ENCODE data around the gene BANP. TPM values are rescaled to one million over a fixed set of nuclear protein-coding genes. Genes with fewer than 3 reads are reported as not detected.
A peak's percentile ranks its signal among the peaks of the same experiment; 100 is the strongest.

The BANP gene
- total and polyA plus RNA-seq, 12 donors = 10.4 to 29.8 (median 21.7) TPM

- no peaks in the 10 kb centered on the region for H3K27me3 ChIP-seq
- 90 to 96% (median 95%) methylated on average over 29 to 30 of the region's 30 CpGs for WGBS, 4 donors
- H3K9me3 ChIP-seq (replicated peaks in 1 of 3) = no peaks in the 10 kb centered on the region
- H3K4me1 ChIP-seq (replicated peaks in 1 of 2) = no peaks in the 10 kb centered on the region
- DNase-seq = no peak
- intact Hi-C loops (cut with DNase I) = no loop called here
- H3K36me3 ChIP-seq (replicated peaks in 1 of 2) = peaks cover 0 to 6% of the 10 kb centered on the region in 2 donors
- H3K27ac ChIP-seq = no peak overlapping the region
- TF ChIP-seq POLR2A (IDR thresholded peaks at IDR 0.05) (no peak), CTCF (IDR thresholded peaks at IDR 0.05) (no peak)
- H3K4me3 ChIP-seq = no peak overlapping the region
Measured at GRCh38 chr16:88060524-88061219, 109.4 kb downstream of the BANP start.

- TF ChIP-seq POLR2A (IDR thresholded peaks at IDR 0.05) = no peak
- TF ChIP-seq CTCF (IDR thresholded peaks at IDR 0.05) = no peak
- peaks cover 0 to 6% of the 10 kb centered on the region in 2 donors for H3K36me3 ChIP-seq (replicated peaks in 1 of 2)
- no peaks in the 10 kb centered on the region for H3K4me1 ChIP-seq (replicated peaks in 1 of 2)
- 91 to 96% (median 94%) methylated on average over 14 of the region's 14 CpGs for WGBS, 4 donors
- intact Hi-C loops (cut with DNase I) = no loop called here
- DNase-seq = no peak
- H3K9me3 ChIP-seq (replicated peaks in 1 of 3) = no peaks in the 10 kb centered on the region
- no peak overlapping the region for H3K4me3 ChIP-seq
- H3K27ac ChIP-seq = peak overlapping the region in 1 of 5 donors; percentile 72
- H3K27me3 ChIP-seq = no peaks in the 10 kb centered on the region
Measured at GRCh38 chr16:88061346-88062110, 110.3 kb downstream of the BANP start.

- intact Hi-C loops (cut with DNase I) = no loop called here
- no peaks in the 10 kb centered on the region for H3K9me3 ChIP-seq (replicated peaks in 1 of 3)
- H3K4me1 ChIP-seq (replicated peaks in 1 of 2) = no peaks in the 10 kb centered on the region
- no peaks in the 10 kb centered on the region for H3K27me3 ChIP-seq
- no peak for TF ChIP-seq POLR2A (IDR thresholded peaks at IDR 0.05)
- TF ChIP-seq CTCF (IDR thresholded peaks at IDR 0.05) = no peak
- peak overlapping the region in 3 of 5 donors; percentile 36 to 72 (median 39) for H3K27ac ChIP-seq
- H3K36me3 ChIP-seq (replicated peaks in 1 of 2) = peaks cover 0 to 6% of the 10 kb centered on the region in 2 donors
- H3K4me3 ChIP-seq = no peak overlapping the region
- DNase-seq = peak in 4 of 7 donors; percentile 34 to 74 (median 46)
- WGBS, 4 donors = 79 to 88% (median 82%) methylated on average over 29 to 30 of the region's 30 CpGs
Measured at GRCh38 chr16:88062341-88063210, 111.3 kb downstream of the BANP start.
